ENCODE data around the gene BMAL2.
A peak's percentile ranks its signal among the peaks of the same experiment; 100 is the strongest.

Gene BMAL2

GRCh38 chr12:27319409-27319808 is 13.2 kb upstream of the BMAL2 start:
- DNase-seq, result no peak

GRCh38 chr12:27319848-27320247 is 12.8 kb upstream of the BMAL2 start:
- DNase-seq, result no peak

- no peak for DNase-seq
These were observed 8.1 kb upstream of the BMAL2 start for GRCh38 chr12:27324530-27324929.

- DNase-seq, result peak in 1 of 58 donors; percentile 1
These were observed 1.8 kb upstream of the BMAL2 start for GRCh38 chr12:27330846-27331245.

GRCh38 chr12:27331291-27331926 is 1.2 kb upstream of the BMAL2 start:
- no peak for DNase-seq

GRCh38 chr12:27331927-27332324 is 710 bp upstream of the BMAL2 start:
- DNase-seq, result no peak

- DNase-seq, result no peak
These were observed 276 bp upstream of the BMAL2 start for GRCh38 chr12:27332407-27332713.

GRCh38 chr12:27333403-27334009 is 870 bp downstream of the BMAL2 start:
- peak in 14 of 58 donors; percentile 2 to 28 (median 16) for DNase-seq

GRCh38 chr12:27334042-27334720 is 1.5 kb downstream of the BMAL2 start:
- DNase-seq, result no peak

- no peak for DNase-seq
These were observed 2.1 kb downstream of the BMAL2 start for GRCh38 chr12:27334721-27335082.

GRCh38 chr12:27335364-27336281 is 3.0 kb downstream of the BMAL2 start:
- no peak for DNase-seq

GRCh38 chr12:27336282-27336653 is 3.6 kb downstream of the BMAL2 start:
- no peak for DNase-seq

- no peak for DNase-seq
These were observed 4.7 kb downstream of the BMAL2 start for GRCh38 chr12:27337376-27337775.

- no peak for DNase-seq
These were observed 5.8 kb downstream of the BMAL2 start for GRCh38 chr12:27338473-27338872.

- no peak for DNase-seq
These were observed 8.3 kb downstream of the BMAL2 start for GRCh38 chr12:27340971-27341370.

GRCh38 chr12:27342536-27342935 is 9.9 kb downstream of the BMAL2 start:
- no peak for DNase-seq

- no peak for DNase-seq
These were observed 10.8 kb downstream of the BMAL2 start for GRCh38 chr12:27343255-27344000.

- no peak for DNase-seq
These were observed 11.6 kb downstream of the BMAL2 start for GRCh38 chr12:27344246-27344645.

GRCh38 chr12:27344760-27345159 is 12.1 kb downstream of the BMAL2 start:
- no peak for DNase-seq

- DNase-seq, result no peak
These were observed 12.7 kb downstream of the BMAL2 start for GRCh38 chr12:27345376-27345775.

GRCh38 chr12:27347779-27348178 is 15.1 kb downstream of the BMAL2 start:
- DNase-seq, result no peak

Measured in anterior cingulate cortex (tissue), 58 donors.